ENCODE data around the gene PCNX2. TPM values are rescaled to one million over a fixed set of nuclear protein-coding genes. Genes with fewer than 3 reads are reported as not detected.
"Not testable (repeated sequence)": the region's sequence is repeated elsewhere in the genome, so short reads cannot be mapped to it uniquely, and the experiment has no call there.

Gene PCNX2
- total RNA-seq, 3 donors from 2014 or later (not counting 1 experiment from before 2014, with no cell fraction given) = 12.9 to 25.8 (median 16.0) TPM

GRCh38 chr1:233006108-233006507, 289.4 kb downstream of the PCNX2 start:
- no peaks in the 10 kb centered on the region for H3K4me1 ChIP-seq (ENCODE audit: control insufficient read depth, insufficient read depth, low read length)
- H3K36me3 Mint-ChIP-seq = no peaks in the 10 kb centered on the region
- peaks cover 0 to 2% of the 10 kb centered on the region in 2 donors for H3K9me3 Mint-ChIP-seq
- intact Hi-C loops (cut with micrococcal nuclease) = no loop called here
- H3K27me3 Mint-ChIP-seq (ENCODE audit: low read depth in 2 of 2) = no peaks in the 10 kb centered on the region
- no peaks in the 10 kb centered on the region for H3K4me1 Mint-ChIP-seq
- WGBS (ENCODE audit: insufficient coverage) = over 99% methylated on average over 5 of the region's 6 CpGs
- no peaks in the 10 kb centered on the region for H3K9me3 ChIP-seq (ENCODE audit: control insufficient read depth, insufficient read depth, low read length)
- no peak overlapping the region for H3K27ac ChIP-seq (ENCODE audit: low read length)
- TF ChIP-seq CTCF (IDR thresholded peaks at IDR 0.05) = no peak
- no peak overlapping the region for H3K4me3 Mint-ChIP-seq
- DNase-seq = no peak
- no peak overlapping the region for H3K4me3 ChIP-seq (ENCODE audit: low read length)
- no peaks in the 10 kb centered on the region for H3K36me3 ChIP-seq (ENCODE audit: control insufficient read depth, insufficient read depth, low read length)
- H3K27me3 ChIP-seq (ENCODE audit: control insufficient read depth, insufficient read depth, low read length) = no peaks in the 10 kb centered on the region
- no peak for ATAC-seq
- no peak overlapping the region for H3K27ac Mint-ChIP-seq

GRCh38 chr1:233005703-233006102, 289.8 kb downstream of the PCNX2 start:
- no peak overlapping the region for H3K4me3 ChIP-seq (ENCODE audit: low read length)
- intact Hi-C loops (cut with micrococcal nuclease) = no loop called here
- 96% methylated on average over 8 of the region's 8 CpGs for WGBS (ENCODE audit: insufficient coverage)
- H3K4me1 ChIP-seq (ENCODE audit: control insufficient read depth, insufficient read depth, low read length) = no peaks in the 10 kb centered on the region
- no peak overlapping the region for H3K27ac Mint-ChIP-seq
- no peaks in the 10 kb centered on the region for H3K36me3 Mint-ChIP-seq
- ATAC-seq (no peak), DNase-seq (no peak)
- H3K27ac ChIP-seq (ENCODE audit: low read length) = no peak overlapping the region
- H3K36me3 ChIP-seq (ENCODE audit: control insufficient read depth, insufficient read depth, low read length) = peaks cover 2% of the 10 kb centered on the region
- H3K4me1 Mint-ChIP-seq = no peaks in the 10 kb centered on the region
- H3K4me3 Mint-ChIP-seq = no peak overlapping the region
- no peak for TF ChIP-seq CTCF (IDR thresholded peaks at IDR 0.05)
- H3K27me3 ChIP-seq (ENCODE audit: control insufficient read depth, insufficient read depth, low read length) = no peaks in the 10 kb centered on the region
- no peaks in the 10 kb centered on the region for H3K27me3 Mint-ChIP-seq (ENCODE audit: low read depth in 2 of 2)
- H3K9me3 Mint-ChIP-seq = peaks cover 0 to 2% of the 10 kb centered on the region in 2 donors
- no peaks in the 10 kb centered on the region for H3K9me3 ChIP-seq (ENCODE audit: control insufficient read depth, insufficient read depth, low read length)

GRCh38 chr1:233005156-233005555, 290.4 kb downstream of the PCNX2 start:
- ATAC-seq = no peak
- no peak for DNase-seq
- H3K36me3 ChIP-seq (ENCODE audit: control insufficient read depth, insufficient read depth, low read length) = peaks cover 5% of the 10 kb centered on the region
- Mint-ChIP-seq H3K4me3 (no peak overlapping the region), H3K27me3 (ENCODE audit: low read depth in 2 of 2) (no peaks in the 10 kb centered on the region), H3K4me1 (no peaks in the 10 kb centered on the region), H3K36me3 (no peaks in the 10 kb centered on the region), H3K9me3 (peaks cover 0 to 2% of the 10 kb centered on the region in 2 donors), H3K27ac (no peak overlapping the region)
- intact Hi-C loops (cut with micrococcal nuclease) = no loop called here
- no peak overlapping the region for H3K4me3 ChIP-seq (ENCODE audit: low read length)
- no peak for TF ChIP-seq CTCF (IDR thresholded peaks at IDR 0.05)
- WGBS (ENCODE audit: insufficient coverage) = 98% methylated on average over 5 of the region's 5 CpGs
- H3K4me1 ChIP-seq (ENCODE audit: control insufficient read depth, insufficient read depth, low read length) = no peaks in the 10 kb centered on the region
- H3K27me3 ChIP-seq (ENCODE audit: control insufficient read depth, insufficient read depth, low read length) = no peaks in the 10 kb centered on the region
- no peak overlapping the region for H3K27ac ChIP-seq (ENCODE audit: low read length)
- no peaks in the 10 kb centered on the region for H3K9me3 ChIP-seq (ENCODE audit: control insufficient read depth, insufficient read depth, low read length)

DNA sequence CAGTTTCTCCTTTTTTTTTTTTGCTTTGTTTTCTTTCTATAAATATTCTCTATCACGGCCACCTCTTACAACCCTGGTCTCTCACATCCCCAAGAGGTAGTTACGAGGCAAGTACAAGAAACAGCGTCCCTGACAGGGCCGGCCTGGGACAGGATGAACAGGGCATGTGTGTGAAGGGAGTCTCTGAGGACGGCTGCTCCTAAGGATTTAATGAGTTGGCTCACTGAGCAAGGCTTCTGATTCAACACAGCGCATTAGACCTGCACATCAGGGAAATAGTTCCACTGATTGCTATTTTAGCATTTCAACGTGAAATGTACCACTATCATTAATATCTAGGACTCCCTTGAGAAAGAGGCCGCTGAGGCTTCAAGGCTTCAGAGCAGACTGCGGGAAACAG, 291.1 kb downstream of the PCNX2 start:
- DNase-seq = no peak
- ATAC-seq = no peak
- no peak overlapping the region for H3K27ac Mint-ChIP-seq
- Histone ChIP-seq H3K4me3 (ENCODE audit: low read length) (no peak overlapping the region), H3K9me3 (ENCODE audit: control insufficient read depth, insufficient read depth, low read length) (no peaks in the 10 kb centered on the region), H3K4me1 (ENCODE audit: control insufficient read depth, insufficient read depth, low read length) (no peaks in the 10 kb centered on the region), H3K27me3 (ENCODE audit: control insufficient read depth, insufficient read depth, low read length) (no peaks in the 10 kb centered on the region), H3K36me3 (ENCODE audit: control insufficient read depth, insufficient read depth, low read length) (peaks cover 9% of the 10 kb centered on the region), H3K27ac (ENCODE audit: low read length) (no peak overlapping the region)
- no peaks in the 10 kb centered on the region for H3K36me3 Mint-ChIP-seq
- no peaks in the 10 kb centered on the region for H3K4me1 Mint-ChIP-seq
- H3K27me3 Mint-ChIP-seq (ENCODE audit: low read depth in 2 of 2) = no peaks in the 10 kb centered on the region
- WGBS (ENCODE audit: insufficient coverage) = 95% methylated on average over 8 of the region's 9 CpGs
- peaks cover 0 to 2% of the 10 kb centered on the region in 2 donors for H3K9me3 Mint-ChIP-seq
- no peak overlapping the region for H3K4me3 Mint-ChIP-seq
- intact Hi-C loops (cut with micrococcal nuclease) = no loop called here
- no peak for TF ChIP-seq CTCF (IDR thresholded peaks at IDR 0.05)

GRCh38 chr1:233003638-233004037, 291.9 kb downstream of the PCNX2 start:
- H3K36me3 ChIP-seq (ENCODE audit: control insufficient read depth, insufficient read depth, low read length) = peaks cover 14% of the 10 kb centered on the region
- H3K4me3 ChIP-seq (ENCODE audit: low read length); H3K36me3 Mint-ChIP-seq; H3K9me3 ChIP-seq (ENCODE audit: control insufficient read depth, insufficient read depth, low read length); H3K4me3 Mint-ChIP-seq; intact Hi-C loops (cut with micrococcal nuclease); H3K27ac ChIP-seq (ENCODE audit: low read length); H3K27ac Mint-ChIP-seq; DNase-seq; H3K27me3 Mint-ChIP-seq (ENCODE audit: low read depth in 2 of 2); ATAC-seq; H3K9me3 Mint-ChIP-seq; H3K27me3 ChIP-seq (ENCODE audit: control insufficient read depth, insufficient read depth, low read length); H3K4me1 ChIP-seq (ENCODE audit: control insufficient read depth, insufficient read depth, low read length); H3K4me1 Mint-ChIP-seq: not testable (repeated sequence)
- 92% methylated on average over 3 of the region's 5 CpGs for WGBS (ENCODE audit: insufficient coverage)

All from natural killer cell (primary cell).